ENCODE measurements around the gene EDC3. TPM values are rescaled to one million over a fixed set of nuclear protein-coding genes. Genes with fewer than 3 reads are reported as not detected.

The EDC3 gene
- total RNA-seq, 1 experiment from 2014 or later, result 62.6 TPM

DNA sequence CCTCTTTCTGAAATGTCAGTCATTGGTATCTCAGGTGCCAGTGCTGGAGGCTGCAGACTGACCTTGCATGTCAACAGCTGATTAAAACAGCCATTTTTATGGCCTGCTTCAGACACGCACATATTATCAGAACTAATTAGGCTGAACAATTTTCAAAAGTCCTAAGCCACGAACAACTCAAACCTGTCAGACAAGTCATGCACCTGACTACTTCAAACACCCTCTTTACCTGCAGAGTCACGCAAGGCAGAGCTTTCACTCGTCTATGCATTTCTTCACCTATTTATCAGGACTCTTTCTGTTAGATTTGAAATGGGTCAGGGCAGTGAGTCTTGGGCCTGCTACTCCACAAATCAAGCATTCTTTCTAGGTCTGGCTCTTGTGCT lies 53.5 kb downstream of the EDC3 start:
- no TSS peak for BruUV-seq (replicated peaks)
- H3K27ac ChIP-seq (ENCODE audit: low read depth, low read length, poor library complexity, severe bottlenecking), result peak overlapping the region; percentile 72

GRCh38 chr15:74641151-74641550 lies 54.7 kb downstream of the EDC3 start:
- Histone ChIP-seq H3K9me3 (ENCODE audit: low read depth, low read length, poor library complexity, severe bottlenecking) (no peaks in the 10 kb centered on the region), H3K36me3 (ENCODE audit: insufficient read depth, low read length, poor library complexity, severe bottlenecking) (peaks cover 28% of the 10 kb centered on the region), H3K27me3 (replicated peaks; ENCODE audit: insufficient read depth, low read depth, low read length, poor library complexity) (no peaks in the 10 kb centered on the region), H3K4me3 (ENCODE audit: low read depth, low read length, poor library complexity, severe bottlenecking) (no peak overlapping the region), H3K4me1 (ENCODE audit: insufficient read depth, low read length, poor library complexity, severe bottlenecking) (peaks cover 21% of the 10 kb centered on the region), H3K27ac (ENCODE audit: low read depth, low read length, poor library complexity, severe bottlenecking) (no peak overlapping the region)
- no TSS peak for BruUV-seq (replicated peaks)
- DNase-seq (ENCODE audit: low spot score), result no peak
- ChIA-PET POLR2A (ENCODE audit: low non-redundant PET) (no interaction called here), CTCF (no interaction called here)
- intact Hi-C loops (cut with micrococcal nuclease; ENCODE audit: unreplicated experiment), result no loop called here
- TF ChIP-seq CTCF (conservative IDR thresholded peaks at IDR 0.05; ENCODE audit: low read depth, low read length) (no peak), EZH2 (IDR thresholded peaks at IDR 0.05; ENCODE audit: borderline replicate concordance, low read depth, low read length, poor library complexity, severe bottlenecking) (no peak)

More for the DNA sequence above, 53.5 kb downstream of the EDC3 start:
- intact Hi-C loops (cut with micrococcal nuclease; ENCODE audit: unreplicated experiment), result no loop called here
- Histone ChIP-seq H3K9me3 (ENCODE audit: low read depth, low read length, poor library complexity, severe bottlenecking) (no peaks in the 10 kb centered on the region), H3K4me3 (ENCODE audit: low read depth, low read length, poor library complexity, severe bottlenecking) (no peak overlapping the region), H3K27me3 (replicated peaks; ENCODE audit: insufficient read depth, low read depth, low read length, poor library complexity) (no peaks in the 10 kb centered on the region), H3K4me1 (ENCODE audit: insufficient read depth, low read length, poor library complexity, severe bottlenecking) (peaks cover 21% of the 10 kb centered on the region), H3K36me3 (ENCODE audit: insufficient read depth, low read length, poor library complexity, severe bottlenecking) (peaks cover 18% of the 10 kb centered on the region)
- ChIA-PET POLR2A (ENCODE audit: low non-redundant PET) (no interaction called here), CTCF (interaction anchor here (0.9 to 1.1 kb wide), 3 partner anchors 10 to 128 kb away, joined by 3 to 4 read pairs (median 3); no protein-coding TSS in a partner anchor)
- TF ChIP-seq CTCF (conservative IDR thresholded peaks at IDR 0.05; ENCODE audit: low read depth, low read length), result no peak
- TF ChIP-seq EZH2 (IDR thresholded peaks at IDR 0.05; ENCODE audit: borderline replicate concordance, low read depth, low read length, poor library complexity, severe bottlenecking), result no peak
- DNase-seq (ENCODE audit: low spot score), result no peak

GRCh38 chr15:74636984-74637383 lies 58.8 kb downstream of the EDC3 start:
- POLR2A ChIA-PET (ENCODE audit: low non-redundant PET), result no interaction called here
- CTCF ChIA-PET, result interaction anchor here (9.0 kb wide), 1 partner anchor 133 kb away, joined by 119 read pairs; no protein-coding TSS in a partner anchor
- no peak for DNase-seq (ENCODE audit: low spot score)
- TF ChIP-seq CTCF (conservative IDR thresholded peaks at IDR 0.05; ENCODE audit: low read depth, low read length) (no peak), EZH2 (IDR thresholded peaks at IDR 0.05; ENCODE audit: borderline replicate concordance, low read depth, low read length, poor library complexity, severe bottlenecking) (no peak)
- intact Hi-C loops (cut with micrococcal nuclease; ENCODE audit: unreplicated experiment), result loop anchor here (5.0 kb wide), 1 partner anchor 315 kb away; no protein-coding TSS in a partner anchor
- no peaks in the 10 kb centered on the region for H3K4me1 ChIP-seq (ENCODE audit: insufficient read depth, low read length, poor library complexity, severe bottlenecking)
- peaks cover 59% of the 10 kb centered on the region for H3K36me3 ChIP-seq (ENCODE audit: insufficient read depth, low read length, poor library complexity, severe bottlenecking)
- H3K27ac ChIP-seq (ENCODE audit: low read depth, low read length, poor library complexity, severe bottlenecking), result no peak overlapping the region
- H3K9me3 ChIP-seq (ENCODE audit: low read depth, low read length, poor library complexity, severe bottlenecking), result no peaks in the 10 kb centered on the region
- no peaks in the 10 kb centered on the region for H3K27me3 ChIP-seq (replicated peaks; ENCODE audit: insufficient read depth, low read depth, low read length, poor library complexity)
- no peak overlapping the region for H3K4me3 ChIP-seq (ENCODE audit: low read depth, low read length, poor library complexity, severe bottlenecking)
- no TSS peak for BruUV-seq (replicated peaks)

All from A673 (cell line).